ENCODE data around the gene OMA1.
"Not testable (repeated sequence)": the region's sequence is repeated elsewhere in the genome, so short reads cannot be mapped to it uniquely, and the experiment has no call there.

The OMA1 gene

DNA sequence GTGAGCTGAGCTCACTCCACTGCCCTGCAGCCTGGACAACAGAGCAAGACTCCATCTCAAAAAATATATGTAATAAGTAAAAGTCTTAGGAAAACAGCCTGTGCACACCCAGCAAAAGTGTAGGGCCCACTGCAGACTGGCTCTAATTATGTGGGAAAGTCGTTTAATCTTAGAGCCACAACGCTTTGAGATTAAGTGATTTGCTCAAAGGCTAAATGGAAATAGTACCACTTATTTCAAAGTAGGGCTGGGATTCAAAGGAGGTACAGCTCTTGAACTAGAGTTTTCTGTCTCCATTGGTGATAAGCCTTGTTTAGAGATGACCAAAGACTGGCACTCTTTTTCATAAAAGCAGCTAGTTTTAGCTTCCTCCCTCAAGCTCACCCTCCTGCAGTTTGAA is 28.3 kb upstream of the OMA1 start:
- FAIRE-seq (no peak), DNase-seq (ENCODE audit: insufficient read length, low spot score) (no peak)

DNA sequence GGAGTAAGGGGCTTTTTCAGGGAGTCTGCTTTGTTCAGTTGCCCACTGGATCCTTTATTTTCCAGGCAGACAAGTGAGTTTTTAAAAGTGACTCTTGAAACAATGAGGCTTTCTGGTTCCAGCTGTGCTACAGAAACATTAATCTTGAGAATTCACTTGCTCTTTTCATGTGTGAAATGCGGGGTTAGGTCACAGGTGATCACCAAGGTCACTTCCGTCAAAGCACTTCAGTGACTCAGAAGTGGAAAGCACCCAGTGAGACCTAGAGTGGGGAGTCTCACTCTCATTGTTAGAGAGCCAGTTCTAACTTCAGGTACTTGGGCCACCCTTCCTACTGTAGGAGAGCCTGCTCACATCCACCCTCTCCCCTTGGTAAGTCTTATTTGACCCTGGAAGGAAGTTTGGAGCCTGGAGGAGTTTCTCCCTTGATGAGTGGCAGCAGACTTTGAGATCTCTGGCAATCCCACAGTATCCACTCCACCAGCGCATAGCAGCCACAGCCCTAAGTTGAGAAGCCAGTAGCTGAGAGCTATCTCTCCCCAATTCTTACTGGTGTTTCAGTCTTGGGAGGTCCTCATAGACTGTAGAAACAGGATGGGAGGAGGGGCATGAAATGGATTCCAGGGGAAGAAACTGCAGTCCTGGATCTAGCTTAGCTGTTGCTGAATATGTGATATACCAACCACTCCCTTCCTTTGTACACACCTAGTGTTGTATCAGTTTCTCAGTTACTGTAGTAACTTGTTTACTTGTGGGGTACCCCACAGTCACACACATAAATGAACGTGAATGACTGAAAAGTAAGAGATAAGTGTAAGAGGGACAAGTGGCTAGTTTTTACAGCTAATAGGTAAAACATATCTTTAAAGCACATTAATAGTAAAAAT is 27.4 kb upstream of the OMA1 start:
- FAIRE-seq (no peak), DNase-seq (ENCODE audit: insufficient read length, low spot score) (no peak)

DNA sequence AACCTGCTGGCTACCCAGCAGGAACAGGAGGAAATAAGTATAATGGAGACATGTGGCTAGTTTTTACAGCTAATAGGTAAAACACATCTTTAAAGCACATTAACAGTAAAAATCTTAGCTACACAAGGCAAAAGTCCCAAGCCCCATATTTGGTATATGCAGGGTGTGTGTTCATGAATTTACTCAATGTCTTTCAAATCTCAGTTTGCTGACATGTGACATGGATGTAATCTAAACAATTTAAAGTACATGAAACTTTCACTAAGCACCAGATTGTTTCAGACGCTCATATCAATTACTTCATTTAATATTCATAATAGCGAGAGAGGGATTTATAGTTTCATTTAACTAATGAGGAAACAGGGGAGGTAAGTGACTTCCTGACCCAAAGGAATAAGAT is 26.6 kb upstream of the OMA1 start:
- FAIRE-seq (no peak), DNase-seq (ENCODE audit: insufficient read length, low spot score) (no peak)

DNA sequence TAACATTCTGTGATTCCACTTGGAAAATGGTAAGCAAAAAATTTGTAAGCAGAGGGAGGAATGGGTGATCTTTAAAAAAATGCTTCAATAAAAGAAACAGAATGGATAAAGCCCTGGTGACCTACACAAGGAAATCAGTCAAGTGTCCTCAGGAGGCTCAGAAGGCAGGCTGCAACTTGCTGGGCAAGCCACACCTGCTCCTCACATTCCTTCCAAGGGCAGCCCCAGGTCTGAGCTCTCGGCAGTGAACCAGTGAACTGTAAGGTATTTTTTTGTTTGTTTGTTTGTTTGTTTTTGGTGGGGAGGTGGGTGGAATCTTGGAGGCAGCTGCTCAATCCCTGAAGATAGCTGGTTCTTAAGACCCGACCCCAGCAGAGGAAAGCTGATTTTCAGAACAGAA is 26.2 kb upstream of the OMA1 start:
- DNase-seq (ENCODE audit: insufficient read length, low spot score), result no peak

DNA sequence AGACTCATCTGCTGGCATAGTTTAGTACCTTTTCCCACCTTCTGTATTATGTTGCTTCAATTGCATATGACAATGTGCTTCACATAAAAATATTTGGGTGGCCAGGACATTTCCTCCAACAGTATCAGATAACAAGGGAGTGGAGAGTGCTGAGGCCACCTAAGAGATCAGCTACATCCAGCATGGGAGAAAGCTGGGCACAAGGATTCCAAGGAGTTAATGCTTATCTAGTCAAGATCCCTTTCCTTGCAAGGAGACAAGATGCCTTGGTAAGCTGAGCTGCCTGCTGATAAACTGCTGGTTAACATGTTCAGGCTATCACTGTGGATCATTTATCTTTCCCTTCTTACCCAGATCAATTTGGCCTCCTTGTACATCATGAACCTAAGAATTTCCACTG is 25.1 kb upstream of the OMA1 start:
- FAIRE-seq (no peak), DNase-seq (ENCODE audit: insufficient read length, low spot score) (no peak)

More for the DNA sequence above, 26.2 kb upstream of the OMA1 start:
- no peak for FAIRE-seq

DNA sequence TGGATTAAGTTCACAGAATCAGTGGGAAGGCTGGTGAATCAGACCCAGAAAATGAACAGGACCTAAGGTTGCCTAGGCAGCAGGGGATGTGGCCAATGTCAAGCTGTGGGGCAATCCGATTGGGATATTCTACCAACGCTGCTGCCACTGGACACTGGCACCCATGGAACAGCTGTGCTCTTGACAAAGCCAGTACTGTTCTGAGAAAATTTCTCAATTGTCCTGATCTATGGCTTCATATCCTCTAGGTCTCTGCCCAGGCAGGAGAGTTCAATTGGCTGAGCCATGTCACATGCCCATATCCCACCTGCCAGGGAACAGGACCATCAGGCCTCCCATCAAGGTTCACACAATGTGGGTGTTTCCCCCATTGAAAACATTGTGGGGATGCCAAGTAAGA is 24.3 kb upstream of the OMA1 start:
- FAIRE-seq (no peak), DNase-seq (ENCODE audit: insufficient read length, low spot score) (no peak)

DNA sequence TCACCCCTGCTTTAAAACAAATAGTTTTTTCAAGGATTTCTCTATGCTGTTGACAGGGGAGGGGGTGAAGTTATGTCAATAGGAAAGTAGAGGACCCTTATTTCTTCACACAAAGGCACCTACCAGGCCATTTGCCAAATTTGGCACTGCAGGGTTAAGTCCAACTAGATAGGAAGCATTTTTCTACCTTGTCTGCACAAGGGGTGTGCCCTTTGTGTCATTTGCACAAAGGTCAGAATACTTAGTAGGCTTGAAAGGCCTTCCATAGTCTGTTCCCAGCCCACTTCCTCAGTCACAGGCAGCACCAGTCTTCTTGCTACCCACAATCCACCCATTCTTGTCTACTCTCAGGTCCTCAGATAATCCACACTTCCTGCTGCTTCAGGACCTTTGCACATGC is 23.6 kb upstream of the OMA1 start:
- no peak for FAIRE-seq

DNA sequence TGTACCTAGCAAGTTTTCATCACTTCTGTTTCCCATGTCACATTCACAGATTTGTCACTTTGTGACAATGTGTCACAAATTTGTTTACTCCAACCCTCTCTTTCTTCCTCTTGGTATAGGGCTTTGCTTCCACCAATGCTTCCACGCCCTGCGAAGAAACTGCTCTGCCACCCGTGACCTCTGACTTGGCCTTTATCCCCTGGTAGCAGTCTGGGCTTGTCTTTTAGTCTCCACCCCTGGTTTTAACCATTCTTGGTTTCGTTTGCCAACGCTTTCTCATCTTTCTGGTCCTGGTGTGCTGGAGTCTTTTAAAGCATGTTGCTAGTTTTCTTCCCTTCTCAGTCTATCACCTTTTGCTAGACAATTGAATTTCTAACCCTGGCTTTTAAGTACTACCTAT is 22.4 kb upstream of the OMA1 start:
- FAIRE-seq (no peak), DNase-seq (ENCODE audit: insufficient read length, low spot score) (no peak)

More for the DNA sequence above, 23.6 kb upstream of the OMA1 start:
- DNase-seq (ENCODE audit: insufficient read length, low spot score), result no peak

DNA sequence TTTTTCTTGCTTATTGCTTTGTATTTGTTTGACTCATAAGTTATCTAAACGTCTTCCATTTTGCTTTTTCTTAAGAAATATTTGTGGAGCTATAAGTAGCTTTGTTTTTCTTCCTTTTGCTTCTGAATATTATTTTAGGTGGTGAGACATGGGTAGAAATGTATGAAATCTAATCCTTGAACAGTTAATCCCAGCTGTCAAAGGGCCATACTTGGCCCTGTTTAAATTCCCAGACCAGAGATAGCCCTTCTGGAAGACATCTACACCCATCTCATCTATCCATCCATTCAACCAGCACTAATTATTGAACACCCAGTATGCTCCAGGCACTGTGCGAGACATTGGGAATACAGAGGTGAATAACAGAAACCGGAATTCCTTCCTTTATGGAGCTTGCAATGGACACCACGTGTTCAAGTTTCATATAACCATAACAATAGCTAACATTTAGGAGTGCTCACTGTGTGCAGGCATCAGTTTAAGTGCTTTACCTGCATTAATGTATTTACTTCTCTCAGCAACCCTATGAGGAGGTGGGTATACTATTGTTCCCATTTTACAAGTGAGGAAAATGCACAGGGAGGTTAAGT is 21.8 kb upstream of the OMA1 start:
- no peak for FAIRE-seq

DNA sequence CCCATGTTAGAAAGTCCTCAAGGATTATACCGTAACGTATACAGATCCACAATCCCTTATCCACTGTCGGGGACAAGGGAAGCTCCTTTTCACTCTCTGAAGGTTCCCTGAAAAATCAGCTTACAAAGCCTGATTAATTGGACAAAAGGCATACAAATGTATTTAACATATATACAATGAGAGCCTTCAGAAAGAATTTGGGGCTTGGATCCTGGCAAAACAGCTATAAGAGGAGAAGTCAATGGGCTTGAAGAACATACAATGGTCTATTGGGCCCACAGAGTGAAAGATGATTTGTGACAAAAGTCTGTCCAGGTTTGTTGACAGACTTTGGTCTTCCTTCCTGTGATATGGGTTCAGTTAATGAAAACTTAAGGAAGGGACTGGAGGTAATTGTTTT is 19.8 kb upstream of the OMA1 start:
- FAIRE-seq, result no peak
- DNase-seq (ENCODE audit: insufficient read length, low spot score), result no peak

More for the DNA sequence above, 21.8 kb upstream of the OMA1 start:
- no peak for DNase-seq (ENCODE audit: insufficient read length, low spot score)

DNA sequence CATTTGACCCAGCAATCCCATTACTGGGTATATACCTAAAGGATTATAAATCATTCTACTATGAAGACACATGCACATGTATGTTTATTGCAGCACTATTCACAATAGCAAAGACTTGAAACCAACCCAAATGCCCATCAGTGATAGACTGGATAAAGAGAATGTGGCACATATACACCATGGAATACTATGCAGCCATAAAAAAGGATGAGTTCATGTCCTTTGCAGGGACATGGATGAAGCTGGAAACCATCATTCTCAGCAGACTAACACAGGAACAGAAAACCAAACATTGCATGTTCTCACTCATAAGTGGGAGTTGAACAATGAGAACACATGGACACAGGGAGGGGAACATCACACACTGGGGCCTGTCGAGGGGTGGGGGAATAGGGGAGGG is 17.2 kb upstream of the OMA1 start:
- not testable (repeated sequence) for FAIRE-seq

DNA sequence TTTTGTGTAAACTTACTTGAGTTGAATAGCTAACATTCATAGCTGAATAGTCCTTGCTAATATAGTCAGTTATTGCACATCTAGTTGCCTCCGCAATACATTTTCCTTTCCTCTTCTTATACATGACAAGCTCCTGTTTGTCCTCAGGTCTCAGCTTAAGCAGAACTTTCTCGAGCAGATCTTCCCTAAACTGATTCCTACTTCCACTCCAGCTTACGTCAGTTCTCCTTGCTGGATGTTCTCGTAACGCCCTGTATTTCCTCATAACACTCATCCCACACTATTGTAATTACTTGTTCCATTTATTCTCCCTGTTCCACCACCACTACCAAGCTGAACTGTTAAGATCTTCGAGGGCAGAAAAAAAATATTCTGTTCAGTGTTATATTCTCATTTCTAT is 15.1 kb upstream of the OMA1 start:
- DNase-seq (ENCODE audit: insufficient read length, low spot score) (no peak), FAIRE-seq (no peak)

More for the DNA sequence above, 17.2 kb upstream of the OMA1 start:
- DNase-seq (ENCODE audit: insufficient read length, low spot score), result not testable (repeated sequence)

DNA sequence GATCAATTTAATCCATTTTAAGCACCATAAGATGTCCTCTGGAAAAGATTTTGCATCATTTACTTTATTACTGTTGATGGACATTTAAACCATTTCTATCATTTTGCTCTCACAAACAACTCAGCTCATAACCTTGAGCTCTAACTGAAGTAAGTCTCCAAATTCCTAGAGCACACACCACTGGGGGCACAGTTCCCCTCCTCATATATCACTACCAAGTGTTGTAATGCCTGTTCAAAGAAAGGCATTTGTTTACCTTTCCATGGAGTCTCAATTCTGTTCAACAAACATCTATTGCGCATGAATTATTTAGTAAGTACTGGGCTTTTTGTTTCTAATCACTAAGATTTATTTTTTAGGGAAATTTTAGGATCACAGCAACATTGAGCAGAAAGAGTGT is 8.9 kb upstream of the OMA1 start:
- no peak for FAIRE-seq
- no peak for DNase-seq (ENCODE audit: insufficient read length, low spot score)

DNA sequence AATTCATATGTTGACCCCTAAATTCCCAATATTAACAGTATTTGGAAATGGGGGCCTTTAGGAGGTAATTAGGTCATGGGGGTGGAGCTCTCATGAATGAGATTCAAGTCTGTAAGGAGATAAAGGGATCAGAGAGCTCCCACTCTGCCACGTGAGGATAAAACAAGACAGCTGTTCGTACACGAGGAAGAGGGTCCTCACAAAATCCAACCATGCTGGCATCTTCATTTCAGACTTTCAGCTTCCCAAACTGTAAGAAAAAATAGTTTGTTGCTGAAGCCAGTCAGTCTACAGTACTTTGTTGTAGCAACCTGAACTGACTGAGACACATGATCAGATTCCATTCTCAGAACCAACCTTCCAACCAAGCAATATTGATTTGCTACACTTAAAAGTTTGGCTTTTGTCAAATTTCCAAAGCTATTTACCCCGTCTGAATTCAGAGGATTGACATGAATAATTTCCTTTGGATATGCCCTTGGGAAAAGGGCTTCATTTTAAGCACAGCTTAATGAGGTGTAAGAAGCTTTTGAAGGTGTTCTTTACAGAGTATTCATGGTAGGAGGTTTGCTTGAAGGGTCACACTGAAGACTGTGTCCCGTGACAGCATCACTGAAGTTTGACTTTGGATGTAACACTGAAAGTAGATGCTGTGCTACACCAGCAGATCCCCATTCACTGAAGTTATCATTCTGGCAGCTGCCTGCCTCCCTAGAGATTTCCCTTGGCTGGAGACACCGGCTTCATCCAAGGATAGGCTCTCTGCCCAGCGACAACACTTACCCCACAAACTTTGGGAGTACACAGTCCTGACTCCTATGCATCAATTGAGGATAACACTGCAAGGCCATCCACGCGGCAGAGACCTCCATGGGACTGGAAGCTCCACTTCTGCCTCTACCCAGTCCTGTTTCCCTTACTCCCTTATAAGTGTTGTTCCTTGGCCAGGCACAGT is 4.9 kb upstream of the OMA1 start:
- DNase-seq (ENCODE audit: insufficient read length, low spot score), result no peak
- no peak for FAIRE-seq

DNA sequence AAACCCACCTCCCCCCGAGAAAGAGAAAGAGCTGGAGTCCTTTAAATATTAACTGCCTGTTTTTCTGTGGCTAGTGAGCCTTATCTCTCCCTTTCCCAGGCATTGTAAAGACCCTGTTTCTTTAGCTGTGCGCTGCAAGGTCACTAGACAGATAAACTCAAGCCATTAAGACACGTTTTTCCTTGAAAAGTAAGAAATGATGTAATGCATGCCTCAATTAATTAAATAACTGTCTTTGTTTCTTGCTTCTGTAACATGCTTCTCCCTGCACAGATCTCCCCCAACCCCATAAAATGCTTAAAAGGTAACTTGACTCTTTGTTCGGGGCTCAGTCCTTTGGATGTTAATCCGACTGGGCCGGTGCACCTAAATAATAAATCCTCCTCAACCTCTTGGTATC is 2.8 kb upstream of the OMA1 start:
- not testable (repeated sequence) for FAIRE-seq; DNase-seq (ENCODE audit: insufficient read length, low spot score)

DNA sequence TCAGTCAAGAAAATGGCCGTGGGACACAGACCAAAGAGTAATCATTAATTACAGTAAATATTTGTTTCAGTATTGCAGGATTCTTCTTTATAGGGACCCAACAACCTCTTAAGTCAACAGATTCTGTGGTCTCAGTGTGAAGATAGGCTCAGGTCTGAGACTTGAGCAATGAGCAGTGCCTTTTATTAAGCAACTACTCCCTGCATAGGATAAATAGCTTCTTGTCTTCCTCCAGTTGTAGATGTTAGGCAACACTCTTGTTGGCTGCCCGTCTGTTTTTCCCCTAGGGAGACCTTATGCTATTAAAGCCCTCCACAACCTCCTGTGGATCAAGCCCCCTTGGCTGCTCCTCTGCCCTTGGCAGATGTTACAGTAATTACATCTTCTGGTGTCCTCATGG is 1.8 kb upstream of the OMA1 start:
- DNase-seq (ENCODE audit: insufficient read length, low spot score) (no peak), FAIRE-seq (no peak)

DNA sequence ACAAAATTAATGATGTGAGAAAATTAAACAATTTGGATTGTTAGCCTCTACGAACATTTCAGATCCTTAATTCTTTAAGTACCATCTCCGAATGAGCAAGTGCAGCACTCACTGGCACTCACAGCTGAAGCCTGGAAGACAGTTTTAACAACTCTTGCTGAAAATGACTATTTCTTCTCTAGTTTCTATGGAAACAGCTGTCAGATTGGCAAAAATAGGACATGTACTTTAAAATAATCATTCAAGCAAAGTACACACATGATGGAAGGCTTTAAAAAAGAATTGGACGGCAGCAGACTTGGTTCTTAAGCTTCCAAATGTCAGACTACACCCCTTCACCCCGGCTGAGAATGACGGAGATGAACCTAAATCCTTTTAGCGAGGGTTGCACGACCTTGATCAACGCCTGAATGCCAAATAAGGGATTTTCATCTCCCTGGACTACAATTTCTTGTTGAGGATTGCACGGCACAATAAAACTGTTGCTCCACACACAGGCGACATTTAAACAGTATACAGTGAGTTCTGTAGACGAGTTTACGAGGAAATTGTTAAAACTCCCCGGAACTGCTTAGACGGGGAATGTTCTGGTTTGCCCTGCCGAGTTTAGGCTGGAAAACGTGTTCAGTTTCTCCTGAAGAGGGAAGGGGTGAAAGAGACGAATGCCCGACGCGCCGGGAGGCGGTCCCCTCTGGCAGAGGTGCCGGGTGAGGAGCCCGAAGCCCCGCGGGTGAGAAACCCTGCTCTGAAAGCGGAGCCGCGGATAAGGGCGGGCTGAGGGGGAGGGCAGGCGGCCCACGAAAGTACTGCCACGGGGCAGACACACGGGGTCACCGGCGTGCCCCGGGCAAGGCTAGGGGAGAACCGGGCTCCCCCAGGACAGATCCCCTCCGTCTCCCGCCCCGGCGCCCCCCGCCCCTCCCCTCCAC is 671 bp downstream of the OMA1 start:
- FAIRE-seq (no peak), DNase-seq (ENCODE audit: insufficient read length, low spot score) (peak; percentile 26)

DNA sequence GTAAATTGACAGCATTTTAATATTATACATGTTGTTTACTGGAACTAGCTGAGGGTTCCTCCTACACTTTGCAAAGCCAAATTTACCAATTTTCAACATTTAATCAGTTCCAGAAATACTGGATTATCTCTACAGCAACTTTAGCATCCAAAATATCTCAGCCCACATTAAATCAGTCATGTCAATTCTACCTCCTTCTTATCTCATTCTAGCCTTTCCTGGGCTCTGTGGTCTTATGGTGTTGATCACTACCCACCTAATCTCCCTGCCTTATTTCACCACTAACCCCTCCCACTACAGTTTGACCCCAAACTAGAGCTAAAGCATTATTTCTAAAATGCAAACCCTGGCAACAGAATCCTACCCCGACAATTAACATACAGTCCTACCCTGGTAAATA is 3.3 kb downstream of the OMA1 start:
- no peak for FAIRE-seq

DNA sequence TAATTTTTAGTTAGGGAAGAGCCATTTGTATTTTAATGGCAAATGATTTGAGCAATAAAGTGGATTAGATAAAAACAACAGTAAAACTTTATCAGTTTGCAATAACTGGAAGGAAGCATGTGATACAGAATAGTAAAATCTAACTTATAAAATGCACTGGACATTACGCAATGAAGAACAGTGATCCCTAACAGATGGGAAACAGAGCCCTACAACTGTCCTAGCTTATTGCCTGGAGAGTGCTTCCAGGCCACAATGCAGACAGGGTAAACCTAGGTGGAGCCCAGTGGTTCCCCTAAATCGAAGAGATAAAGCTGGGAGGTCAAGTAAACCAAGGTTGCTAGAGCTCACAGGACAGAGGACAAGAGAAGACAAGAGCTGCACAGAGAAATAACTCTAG is 7.0 kb downstream of the OMA1 start:
- FAIRE-seq (no peak), DNase-seq (ENCODE audit: insufficient read length, low spot score) (no peak)

More for the DNA sequence above, 3.3 kb downstream of the OMA1 start:
- DNase-seq (ENCODE audit: insufficient read length, low spot score), result no peak

DNA sequence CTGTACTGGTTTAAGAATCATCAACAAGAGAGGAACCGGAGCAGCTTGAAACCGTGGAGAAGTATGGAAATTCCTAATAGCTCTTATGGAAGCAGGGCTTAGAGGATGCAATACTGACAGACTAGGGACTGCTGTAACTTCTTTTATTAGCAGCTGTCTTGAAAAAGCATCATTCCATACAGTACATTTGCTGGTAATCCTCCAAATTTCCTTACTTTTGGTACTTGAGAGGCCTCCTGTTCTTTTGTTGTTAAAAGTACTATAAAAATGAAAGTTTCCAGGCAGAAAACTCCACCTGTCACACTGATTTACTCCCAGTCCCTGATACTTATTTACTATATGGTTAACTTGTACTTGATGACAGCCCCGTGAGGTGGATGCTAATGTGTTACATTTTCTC is 7.7 kb downstream of the OMA1 start:
- no peak for DNase-seq (ENCODE audit: insufficient read length, low spot score)
- FAIRE-seq, result no peak
